Mucosa of descending colon (tissue), 3 donors: ENCODE measurements around the gene DLGAP1. TPM values are rescaled to one million over a fixed set of nuclear protein-coding genes. Genes with fewer than 3 reads are reported as not detected.
A peak's percentile ranks its signal among the peaks of the same experiment; 100 is the strongest.

Experiments
- ATAC-seq: fragments of 200-7000 bp; cut with Tn5 transposase; one replicate; pipeline ENCODE4 v1.9.1; 2020; ENCODE audit warnings: mild to moderate bottlenecking, moderate library complexity
- DNase-seq, 3 donors: peaks; one replicate each; pipeline ENCODE4 v3.0.0-alpha.2; 2020
- H3K36me3 ChIP-seq: fragments of 200-600 bp; one replicate; pipeline ENCODE4 v1.8.0; 2021; ENCODE audit warnings: low read depth, mild to moderate bottlenecking
- H3K4me1 ChIP-seq: fragments of 200-600 bp; one replicate; pipeline ENCODE4 v1.8.0; 2021; ENCODE audit warnings: low read depth, mild to moderate bottlenecking
- H3K4me3 ChIP-seq: fragments of 200-600 bp; one replicate; pipeline ENCODE4 v1.8.0; 2021; ENCODE audit warnings: mild to moderate bottlenecking
- H3K9me3 ChIP-seq: fragments of 200-600 bp; one replicate; pipeline ENCODE4 v1.8.0; 2021; ENCODE audit warnings: mild to moderate bottlenecking
- intact Hi-C, 2 donors: fragments of 100-400 bp; cut with DNase I in 1 of 2; cut with micrococcal nuclease in 1 of 2; formaldehyde crosslinking; loops; one replicate each; pipeline versions ENCODE4 v1.11.0 to v1.11.1; 2022; cut with DNase I, micrococcal nuclease
- total RNA-seq, 3 donors: library from RNA; stranded (reverse); fragmentation: NEBNext Ultra II Directional in 2 of 3; extraction: Animal tissue kit (Norgen Biotek cat#: 25700) in 2 of 3; gene quantifications; one replicate each; pipeline versions ENCODE4 v1.2.1 to v1.2.4, GENCODE V29; 2021 to 2023
- TF ChIP-seq, protein P1 (sequence below): fragments of 200-600 bp; IDR thresholded peaks from one replicate; pipeline ENCODE4 v1.8.0; 2022; ENCODE audit warnings: antibody characterized with exemption, mild to moderate bottlenecking
- donor health status: DM: no; HTN: no; CAD: no; lungs with moderate emphysema.
- donor health status: DM: no; HTN: no; CAD: no.
- donor health status: DM: no; HTN: yes; CAD: no.

Gene DLGAP1
- total RNA-seq, 3 donors from 2014 or later = 0.46 to 6.8 (median 4.1) TPM

DNA sequence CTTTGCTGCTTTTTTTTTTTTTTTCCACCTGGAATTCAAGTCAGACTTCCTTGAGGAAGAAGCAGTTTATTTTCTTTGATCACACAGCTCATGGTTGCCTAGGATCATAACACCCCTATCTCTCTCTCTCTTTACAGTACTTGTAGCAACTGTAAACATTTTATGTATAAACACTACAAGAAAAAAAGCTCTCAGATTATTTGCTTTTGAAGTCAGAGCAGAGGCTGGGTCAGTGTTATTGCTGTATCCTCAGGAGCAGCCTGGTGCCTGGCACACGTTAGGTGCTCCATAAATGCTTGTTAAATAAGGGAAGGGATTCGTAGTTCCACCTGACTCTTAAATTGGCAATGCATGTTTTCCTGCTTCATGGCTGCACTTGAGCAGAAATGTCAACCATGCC is 783.9 kb downstream of the DLGAP1 start:
- Histone ChIP-seq H3K4me1 (peaks cover 18% of the 10 kb centered on the region), H3K9me3 (no peaks in the 10 kb centered on the region), H3K4me3 (no peak overlapping the region), H3K36me3 (no peaks in the 10 kb centered on the region)
- TF ChIP-seq, protein P1, sequence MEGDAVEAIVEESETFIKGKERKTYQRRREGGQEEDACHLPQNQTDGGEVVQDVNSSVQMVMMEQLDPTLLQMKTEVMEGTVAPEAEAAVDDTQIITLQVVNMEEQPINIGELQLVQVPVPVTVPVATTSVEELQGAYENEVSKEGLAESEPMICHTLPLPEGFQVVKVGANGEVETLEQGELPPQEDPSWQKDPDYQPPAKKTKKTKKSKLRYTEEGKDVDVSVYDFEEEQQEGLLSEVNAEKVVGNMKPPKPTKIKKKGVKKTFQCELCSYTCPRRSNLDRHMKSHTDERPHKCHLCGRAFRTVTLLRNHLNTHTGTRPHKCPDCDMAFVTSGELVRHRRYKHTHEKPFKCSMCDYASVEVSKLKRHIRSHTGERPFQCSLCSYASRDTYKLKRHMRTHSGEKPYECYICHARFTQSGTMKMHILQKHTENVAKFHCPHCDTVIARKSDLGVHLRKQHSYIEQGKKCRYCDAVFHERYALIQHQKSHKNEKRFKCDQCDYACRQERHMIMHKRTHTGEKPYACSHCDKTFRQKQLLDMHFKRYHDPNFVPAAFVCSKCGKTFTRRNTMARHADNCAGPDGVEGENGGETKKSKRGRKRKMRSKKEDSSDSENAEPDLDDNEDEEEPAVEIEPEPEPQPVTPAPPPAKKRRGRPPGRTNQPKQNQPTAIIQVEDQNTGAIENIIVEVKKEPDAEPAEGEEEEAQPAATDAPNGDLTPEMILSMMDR = no peak
- ATAC-seq = peak; percentile 93
- intact Hi-C loops = no loop called here
- DNase-seq = peak in 2 of 3 donors; percentile 60 to 74

DNA sequence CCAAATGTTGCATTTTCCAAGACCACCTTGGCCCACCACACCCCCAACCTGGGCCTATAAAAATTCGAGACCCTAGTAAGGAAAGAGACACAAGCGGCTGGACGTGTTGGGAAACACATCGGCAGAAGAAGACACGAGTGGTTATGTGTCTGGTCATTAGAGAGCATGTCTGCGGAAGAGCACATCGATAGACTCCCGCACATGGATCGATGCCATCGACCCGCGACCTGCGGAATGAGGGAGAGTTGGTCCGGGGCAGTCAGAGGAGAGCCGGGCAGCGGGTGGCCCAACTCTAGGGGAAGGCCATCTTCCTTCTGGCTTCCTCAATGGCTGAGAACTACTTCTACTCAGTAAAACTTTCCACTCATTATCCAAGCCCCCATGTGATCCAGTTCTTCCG is 785.7 kb downstream of the DLGAP1 start:
- Histone ChIP-seq H3K36me3 (no peaks in the 10 kb centered on the region), H3K4me1 (peaks cover 31% of the 10 kb centered on the region), H3K9me3 (no peaks in the 10 kb centered on the region), H3K4me3 (no peak overlapping the region)
- intact Hi-C loops = loop anchor here (5.0 to 10.0 kb wide), 3 partner anchors 75 to 215 kb away; partner anchors contain the start of gene TGIF1 (in 1 of the 2)
- no peak for DNase-seq
- TF ChIP-seq, protein P1 = no peak
- ATAC-seq = no peak

DNA sequence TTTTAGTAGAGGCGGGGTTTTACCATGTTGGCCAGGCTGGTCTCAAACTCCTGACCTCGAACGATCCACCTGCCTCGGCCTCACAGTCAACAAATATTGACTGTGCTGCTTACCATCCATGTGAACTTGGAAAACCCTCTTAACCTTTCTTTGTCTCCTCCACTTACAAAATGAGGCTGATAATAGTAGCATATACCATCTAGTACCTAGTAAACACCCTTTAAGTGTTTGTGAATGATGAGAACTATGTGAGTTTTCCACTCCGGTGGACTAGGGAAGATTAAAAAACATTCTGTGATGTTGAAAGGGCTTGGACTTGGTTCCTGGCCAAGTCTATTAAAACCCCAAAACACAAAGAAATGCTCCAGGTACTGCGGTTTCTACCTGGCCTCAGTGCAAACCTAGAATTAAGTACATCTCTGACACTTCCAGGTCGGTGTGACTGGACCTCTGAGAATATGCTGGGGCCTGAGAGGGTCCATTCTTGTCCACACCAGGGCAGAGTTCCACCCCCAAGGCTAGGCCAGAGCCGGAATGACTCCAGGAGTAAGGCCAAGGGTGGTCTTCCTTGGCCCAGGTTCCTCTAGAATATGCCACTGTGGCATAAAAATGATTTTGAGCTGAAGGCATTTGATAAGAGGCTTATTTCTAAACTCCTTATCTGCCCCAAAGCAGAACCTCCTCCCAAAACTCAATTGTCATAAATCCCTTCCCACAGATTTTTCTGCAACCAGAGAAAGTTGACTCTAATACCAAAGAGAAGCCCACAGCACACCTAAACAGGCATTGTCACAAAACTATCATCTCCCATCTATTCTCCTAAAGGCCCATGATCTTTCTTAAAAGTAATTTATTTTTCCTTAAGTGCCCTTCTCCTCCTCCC is 787.6 kb downstream of the DLGAP1 start:
- Histone ChIP-seq H3K4me3 (no peak overlapping the region), H3K36me3 (no peaks in the 10 kb centered on the region), H3K9me3 (no peaks in the 10 kb centered on the region), H3K4me1 (peaks cover 33% of the 10 kb centered on the region)
- DNase-seq (no peak), ATAC-seq (no peak)
- TF ChIP-seq, protein P1 = no peak
- intact Hi-C loops = loop anchor here (2.0 to 10.0 kb wide), 4 partner anchors 73 to 387 kb away; partner anchors contain the start of gene TGIF1 (in 1 of the 2)

DNA sequence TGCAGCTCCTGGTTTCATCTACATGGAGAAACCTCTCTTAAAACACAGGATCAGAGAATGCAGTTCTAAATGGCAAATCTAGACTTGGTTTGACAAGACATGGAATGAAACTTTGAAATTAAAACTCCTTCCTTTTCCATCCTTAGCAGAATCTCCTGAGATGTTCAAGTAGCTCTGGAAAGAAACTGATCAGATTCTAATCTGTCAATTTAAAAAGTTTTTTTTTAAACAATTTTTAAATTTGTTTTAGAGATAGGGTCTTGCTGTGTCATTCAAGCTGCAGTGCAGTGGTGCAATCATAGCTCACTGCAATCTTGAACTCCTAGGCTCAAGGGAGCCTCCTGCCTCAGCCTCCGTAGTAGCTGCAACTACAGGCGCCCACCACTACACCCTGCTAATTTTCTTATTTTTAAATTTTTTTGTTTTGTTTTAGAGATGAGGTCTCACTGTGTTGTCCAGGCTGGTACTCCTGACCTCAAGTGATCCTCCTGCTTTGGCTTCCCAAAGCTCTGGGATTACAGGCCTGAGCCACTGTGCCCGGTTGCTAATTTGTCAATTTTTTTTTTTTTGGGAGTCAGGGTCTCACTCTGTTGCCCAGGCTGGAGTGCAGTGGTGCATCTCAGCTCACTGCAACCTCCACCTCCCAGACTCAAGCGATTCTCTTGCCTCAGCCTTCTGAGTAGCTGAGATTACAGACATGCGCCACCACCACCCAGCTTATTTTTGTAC is 788.4 kb downstream of the DLGAP1 start:
- peaks cover 32% of the 10 kb centered on the region for H3K4me1 ChIP-seq
- DNase-seq (no peak), ATAC-seq (no peak)
- no peak overlapping the region for H3K4me3 ChIP-seq
- TF ChIP-seq, protein P1 = no peak
- H3K9me3 ChIP-seq = no peaks in the 10 kb centered on the region
- intact Hi-C loops = loop anchor here (1.0 to 10.0 kb wide), 5 partner anchors 72 to 386 kb away; partner anchors contain the start of gene TGIF1 (in 1 of the 2)
- no peaks in the 10 kb centered on the region for H3K36me3 ChIP-seq

DNA sequence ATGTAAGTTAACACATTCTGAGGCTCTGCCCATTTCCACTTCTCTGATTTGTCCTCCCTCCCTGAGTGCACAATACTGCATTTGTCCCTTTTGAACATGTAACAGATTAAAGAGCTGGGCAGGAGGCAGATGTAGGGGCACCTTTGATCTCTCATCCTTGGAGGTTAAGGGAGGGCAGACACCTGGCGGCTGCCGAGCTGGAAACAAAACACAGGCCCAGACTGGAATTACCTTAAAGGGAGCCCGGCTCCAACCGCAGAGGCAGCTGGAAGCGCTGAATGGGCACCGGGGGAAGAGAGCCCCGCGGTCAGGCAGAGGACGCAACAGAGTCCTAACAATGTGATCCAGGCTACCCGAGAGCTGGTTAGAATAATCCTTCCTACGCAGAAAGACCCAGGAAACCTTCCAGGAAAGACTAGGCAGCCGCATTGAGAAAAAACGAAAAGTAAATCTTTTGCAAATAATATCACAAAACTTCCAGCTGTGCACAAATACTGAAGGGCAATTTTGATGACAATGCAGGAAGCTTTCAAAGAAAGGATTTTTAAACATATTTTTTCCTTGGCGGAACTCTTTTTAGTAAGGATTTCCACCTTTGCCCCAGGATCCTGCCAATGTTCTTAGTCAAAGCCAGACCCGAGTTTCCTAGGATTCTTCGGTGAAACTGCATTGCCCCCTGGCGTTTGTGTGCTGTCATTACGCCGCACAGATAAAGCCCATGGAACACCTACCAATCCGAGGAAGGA is 789.2 kb downstream of the DLGAP1 start:
- ATAC-seq (peak; percentile 85), DNase-seq (peak; percentile 79 to 88 (median 87))
- TF ChIP-seq, protein P1 = peak; percentile 88
- peaks cover 24% of the 10 kb centered on the region for H3K4me1 ChIP-seq
- H3K9me3 ChIP-seq = no peaks in the 10 kb centered on the region
- intact Hi-C loops = loop anchor here (1.0 to 10.0 kb wide), 5 partner anchors 71 to 385 kb away; partner anchors contain the start of gene TGIF1 (in 1 of the 2)
- no peaks in the 10 kb centered on the region for H3K36me3 ChIP-seq
- H3K4me3 ChIP-seq = no peak overlapping the region
